H9 (cell line): Measurements from ENCODE around the gene KIAA0825. TPM values are rescaled to one million over a fixed set of nuclear protein-coding genes. Genes with fewer than 3 reads are reported as not detected.

Source experiments
- DNase-seq: peaks from one replicate; pipeline ENCODE4 v3.0.0-alpha.2; 2017
- H2AFZ ChIP-seq: one replicate; pipeline ENCODE4 v1.6.1; 2013; ENCODE audit warnings: mild to moderate bottlenecking, low read length, control low read depth, moderate library complexity
- H2AK5ac ChIP-seq: 2 replicates; pipeline ENCODE4 v1.6.1; 2013; ENCODE audit warnings: low read length, control low read depth, mixed read lengths; ENCODE audit not compliant: insufficient read length
- H2BK120ac ChIP-seq: one replicate; pipeline ENCODE4 v1.6.1; 2013; ENCODE audit warnings: low read depth, mild to moderate bottlenecking, low read length, control low read depth, inconsistent platforms; ENCODE audit not compliant: poor library complexity, severe bottlenecking
- H2BK12ac ChIP-seq: 2 replicates; pipeline ENCODE4 v1.6.1; 2013; ENCODE audit warnings: low read length, control low read depth, mixed read lengths, low read depth; ENCODE audit not compliant: insufficient read length
- H2BK15ac ChIP-seq: 2 replicates; pipeline ENCODE4 v1.6.1; 2013; ENCODE audit warnings: low read depth, low read length, control low read depth
- H2BK20ac ChIP-seq: one replicate; pipeline ENCODE4 v1.6.1; 2013; ENCODE audit warnings: low read depth, mild to moderate bottlenecking, low read length, control low read depth, inconsistent platforms; ENCODE audit not compliant: poor library complexity, severe bottlenecking
- H2BK5ac ChIP-seq: 2 replicates; pipeline ENCODE4 v1.6.1; 2013; ENCODE audit warnings: low read length, control low read depth, mixed read lengths; ENCODE audit not compliant: insufficient read length
- H3K14ac ChIP-seq: 2 replicates; pipeline ENCODE4 v1.6.1; 2013; ENCODE audit warnings: low read length, control low read depth; ENCODE audit not compliant: insufficient read depth
- H3K18ac ChIP-seq: 2 replicates; pipeline ENCODE4 v1.6.1; 2013; ENCODE audit warnings: low read depth, mild to moderate bottlenecking, mixed read lengths, low read length, control low read depth; ENCODE audit not compliant: insufficient read length
- H3K23ac ChIP-seq: 2 replicates; pipeline ENCODE4 v1.6.1; 2013; ENCODE audit warnings: low read length, control low read depth, mixed read lengths, low read depth; ENCODE audit not compliant: insufficient read length
- H3K23me2 ChIP-seq: 2 replicates; pipeline ENCODE4 v1.6.1; 2013; ENCODE audit warnings: low read depth, mild to moderate bottlenecking, mixed read lengths, low read length, control low read depth; ENCODE audit not compliant: insufficient read length, poor library complexity, severe bottlenecking
- H3K27ac ChIP-seq: 2 replicates; pipeline ENCODE4 v1.5.1; 2013; ENCODE audit warnings: low read length, control low read depth, mixed read lengths, low read depth; ENCODE audit not compliant: insufficient read length
- H3K27me3 ChIP-seq: 2 replicates; pipeline ENCODE4 v1.6.1; 2013; ENCODE audit warnings: low read length, control low read depth, inconsistent platforms; ENCODE audit not compliant: insufficient read depth
- H3K4ac ChIP-seq: 2 replicates; pipeline ENCODE4 v1.6.1; 2013; ENCODE audit warnings: low read depth, mild to moderate bottlenecking, control low read depth, inconsistent platforms, low read length, moderate library complexity
- H3K4me1 ChIP-seq: 2 replicates; pipeline ENCODE4 v1.6.1; 2013; ENCODE audit warnings: low read length, control low read depth, inconsistent platforms; ENCODE audit not compliant: insufficient read depth
- H3K4me2 ChIP-seq: 2 replicates; pipeline ENCODE4 v1.6.1; 2013; ENCODE audit warnings: low read length, control low read depth, mixed read lengths; ENCODE audit not compliant: insufficient read length, insufficient read depth
- H3K56ac ChIP-seq: 2 replicates; pipeline ENCODE4 v1.6.1; 2013; ENCODE audit warnings: low read depth, mild to moderate bottlenecking, mixed read lengths, low read length, control low read depth; ENCODE audit not compliant: insufficient read length
- H3K79me1 ChIP-seq: 2 replicates; pipeline ENCODE4 v1.6.1; 2013; ENCODE audit warnings: low read depth, mild to moderate bottlenecking, moderate library complexity, low read length, control low read depth, inconsistent platforms; ENCODE audit not compliant: insufficient read depth, poor library complexity, severe bottlenecking
- H3K79me2 ChIP-seq: 2 replicates; pipeline ENCODE4 v1.6.1; 2013; ENCODE audit warnings: low read length, control low read depth, inconsistent platforms; ENCODE audit not compliant: insufficient read depth
- H3K9ac ChIP-seq: 2 replicates; pipeline ENCODE4 v1.6.1; 2013; ENCODE audit warnings: low read length, control low read depth, mixed read lengths; ENCODE audit not compliant: insufficient read length; ENCODE audit errors: extremely low read depth
- H3K9me3 ChIP-seq: one replicate; pipeline ENCODE4 v1.6.1; 2013; ENCODE audit warnings: low read depth, low read length, inconsistent platforms; ENCODE audit not compliant: control insufficient read depth
- H3T11ph ChIP-seq: one replicate; pipeline ENCODE4 v1.6.1; 2013; ENCODE audit warnings: mild to moderate bottlenecking, low read length, control low read depth, inconsistent platforms
- H4K20me1 ChIP-seq: one replicate; pipeline ENCODE4 v1.6.1; 2013; ENCODE audit not compliant: control insufficient read depth, insufficient read length, insufficient read depth
- H4K5ac ChIP-seq: 2 replicates; pipeline ENCODE4 v1.6.1; 2013; ENCODE audit warnings: low read depth, mild to moderate bottlenecking, mixed read lengths, low read length, control low read depth; ENCODE audit not compliant: insufficient read length
- H4K8ac ChIP-seq: replicated peaks from 2 replicates; pipeline ENCODE4 v1.6.1; 2013; ENCODE audit warnings: low read length, control low read depth, mixed read lengths, low read depth; ENCODE audit not compliant: insufficient read length
- H4K91ac ChIP-seq: 2 replicates; pipeline ENCODE4 v1.6.1; 2013; ENCODE audit warnings: low read depth, mild to moderate bottlenecking, moderate library complexity, mixed read lengths, low read length, control low read depth; ENCODE audit not compliant: insufficient read length
- H3K27ac Mint-ChIP-seq, 3 experiments: 2 replicates in 2 of 3; 3 replicates in 1 of 3; pipeline ENCODE4 v1.8.0; 2020 to 2021; ENCODE audit warnings: mixed read lengths in 3 of 3, mild to moderate bottlenecking in 1 of 3, moderate library complexity in 1 of 3
- H3K27me3 Mint-ChIP-seq: 2 replicates; pipeline ENCODE4 v1.8.0; 2021; ENCODE audit warnings: low read depth, mild to moderate bottlenecking, moderate library complexity, mixed read lengths
- H3K36me3 Mint-ChIP-seq, 3 experiments: 2 replicates in 2 of 3; 3 replicates in 1 of 3; pipeline ENCODE4 v1.8.0; 2020 to 2021; ENCODE audit warnings: low read depth in 3 of 3, mixed read lengths in 3 of 3; ENCODE audit not compliant: insufficient read depth in 1 of 3
- H3K4me1 Mint-ChIP-seq, 2 experiments: 2 replicates each; pipeline ENCODE4 v1.8.0; 2020; ENCODE audit warnings: mixed read lengths in 2 of 2
- H3K4me3 Mint-ChIP-seq, 2 experiments: 2 replicates in 1 of 2; 3 replicates in 1 of 2; pipeline ENCODE4 v1.8.0; 2020 to 2021; ENCODE audit warnings: mild to moderate bottlenecking in 2 of 2, mixed read lengths in 2 of 2, moderate library complexity in 1 of 2
- H3K9me3 Mint-ChIP-seq, 2 experiments: 2 replicates in 1 of 2; 3 replicates in 1 of 2; pipeline ENCODE4 v1.8.0; 2020; ENCODE audit warnings: mild to moderate bottlenecking in 2 of 2, mixed read lengths in 2 of 2, moderate library complexity in 1 of 2
- CTCF ChIP-seq: fragments of 200-600 bp; sonication (generic); conservative IDR thresholded peaks from 3 replicates; pipeline ENCODE4 v1.8.0; 2021; ENCODE audit warnings: antibody characterized with exemption, mild to moderate bottlenecking
- WGBS: extraction: QIAGEN DNeasy Blood & Tissue Kit; methylation state at CpG from one replicate; pipeline ENCODE4 v1.1.7; 2013; ENCODE audit warnings: missing lambda C conversion rate, low lambda C conversion rate, mixed read lengths; ENCODE audit not compliant: insufficient read length; ENCODE audit errors: extremely low coverage; 5-methylcytosine and 5-hydroxymethylcytosine counted together
- total RNA-seq: library from RNA; stranded (reverse); gene quantifications from 2 replicates; pipeline ENCODE4 v1.2.1, GENCODE V29; 2021

KIAA0825 gene
- total RNA-seq, 1 experiment from 2014 or later = 1.8 TPM

- Histone ChIP-seq H3K4me1 (peaks cover 5% of the 10 kb centered on the region; the same call in 1 of the 2 replicates), H2BK20ac (no peak overlapping the region), H2BK120ac (no peak overlapping the region), H3K23ac (no peak overlapping the region), H3K79me1 (no peaks in the 10 kb centered on the region), H4K20me1 (no peaks in the 10 kb centered on the region), H4K91ac (no peak overlapping the region), H2AFZ (no peak overlapping the region), H2BK5ac (no peak overlapping the region), H3T11ph (no peak overlapping the region), H3K79me2 (no peaks in the 10 kb centered on the region; the same call in 1 of the 2 replicates), H3K27me3 (no peaks in the 10 kb centered on the region), H3K9ac (no peak overlapping the region), H2BK12ac (no peak overlapping the region), H2BK15ac (no peak overlapping the region), H3K4me2 (no peak overlapping the region), H3K23me2 (no peaks in the 10 kb centered on the region), H3K56ac (no peak overlapping the region), H4K8ac (no peak overlapping the region), H3K4ac (no peak overlapping the region), H3K18ac (no peak overlapping the region), H3K14ac (no peak overlapping the region), H2AK5ac (no peak overlapping the region), H3K27ac (no peak overlapping the region), H3K9me3 (peaks cover 8% of the 10 kb centered on the region), H4K5ac (no peak overlapping the region)
- H3K36me3 Mint-ChIP-seq = peaks cover 9 to 25% (median 22%) of the 10 kb centered on the region in 3 experiments; a peak in 6 of 7 replicates
- no peak for DNase-seq
- no peaks in the 10 kb centered on the region for H3K27me3 Mint-ChIP-seq
- H3K4me3 Mint-ChIP-seq = no peak overlapping the region
- WGBS = no CpG with 5 or more reads among the region's 5 CpGs
- H3K9me3 Mint-ChIP-seq = peaks cover 7 to 11% of the 10 kb centered on the region in 2 experiments; a peak in 4 of 5 replicates
- no peak for TF ChIP-seq CTCF
- peaks cover 17 to 26% of the 10 kb centered on the region in 2 experiments for H3K4me1 Mint-ChIP-seq
- H3K27ac Mint-ChIP-seq = no peak overlapping the region
Observed at GRCh38 chr5:94240596-94240992, 377.8 kb downstream of the KIAA0825 start.
